HG02973 (cell line): ENCODE data around the gene MS4A18.
"Not testable (repeated sequence)": the region's sequence is repeated elsewhere in the genome, so short reads cannot be mapped to it uniquely, and the experiment has no call there.

Source experiments
- ATAC-seq: cut with Tn5 transposase; IDR thresholded peaks from one replicate; pipeline ENCODE4 v1.9.1; 2021; ENCODE audit warnings: moderate library complexity; ENCODE audit not compliant: unreplicated experiment

Gene MS4A18

GRCh38 chr11:60734279-60734678, 9.8 kb downstream of the MS4A18 start:
- ATAC-seq = no peak

- no peak for ATAC-seq
Measured at GRCh38 chr11:60739114-60739513, 14.6 kb downstream of the MS4A18 start.

DNA sequence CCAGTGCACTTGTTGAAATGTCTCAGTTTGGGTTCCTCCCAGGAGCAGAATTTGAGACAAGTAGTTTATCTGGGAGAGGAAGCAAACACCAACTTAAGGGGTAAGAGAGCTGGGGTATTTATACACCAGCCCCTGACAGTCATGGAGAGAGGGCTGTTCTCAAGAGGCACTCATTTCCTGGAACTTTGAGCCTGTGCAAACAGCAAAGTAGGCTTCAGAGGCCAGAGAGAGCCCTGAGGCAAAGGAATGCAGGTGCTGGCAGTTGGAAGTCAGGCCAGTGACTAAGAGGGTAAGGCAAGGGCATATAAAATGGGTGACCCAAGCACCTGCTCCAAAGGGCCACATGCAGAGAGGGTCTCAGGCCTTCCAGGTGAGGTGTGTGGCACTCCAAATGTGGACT, 16.1 kb downstream of the MS4A18 start:
- no peak for ATAC-seq

GRCh38 chr11:60741421-60741820, 16.9 kb downstream of the MS4A18 start:
- ATAC-seq = no peak

DNA sequence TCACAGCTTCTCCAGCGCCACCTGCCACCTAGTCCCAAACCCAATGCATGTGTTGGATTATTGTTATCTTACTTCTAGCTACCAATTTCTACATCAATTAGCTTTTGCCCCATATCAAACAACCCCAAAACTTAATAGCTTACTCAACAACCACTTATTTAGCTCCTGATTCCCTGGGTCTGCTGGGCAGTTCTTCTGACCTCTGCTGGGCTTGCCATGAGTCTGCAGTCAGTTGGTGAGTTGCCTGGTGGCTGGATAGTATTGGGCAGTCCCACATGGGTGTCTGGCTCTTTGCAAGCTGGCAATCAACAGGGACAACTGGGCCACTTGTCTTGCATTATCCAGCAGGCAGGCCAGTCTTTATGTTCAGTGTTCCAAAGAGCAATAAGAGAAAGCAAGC, 18.5 kb downstream of the MS4A18 start:
- no peak for ATAC-seq

- ATAC-seq = no peak
Measured at GRCh38 chr11:60744114-60744513, 19.6 kb downstream of the MS4A18 start.

DNA sequence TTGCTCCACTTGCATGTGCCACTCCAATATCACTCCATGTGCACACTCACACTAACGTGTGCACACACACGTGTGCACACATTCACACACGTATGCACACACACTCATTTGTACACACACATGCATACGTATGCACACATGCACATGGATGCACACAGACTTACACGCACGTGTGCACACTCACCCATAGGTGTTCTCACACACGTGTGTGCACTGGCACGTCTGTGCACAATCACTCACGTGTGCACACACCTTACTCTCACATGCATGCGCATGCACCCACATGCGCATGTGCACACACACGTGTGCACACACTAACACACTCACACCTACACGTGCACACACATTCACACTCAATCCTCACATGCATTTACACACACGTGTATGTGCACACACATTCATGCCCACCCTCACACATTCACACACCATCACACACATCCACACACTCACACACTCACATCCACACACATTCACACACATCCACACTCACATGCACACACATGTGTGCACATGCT, 22.9 kb downstream of the MS4A18 start:
- ATAC-seq = no peak

DNA sequence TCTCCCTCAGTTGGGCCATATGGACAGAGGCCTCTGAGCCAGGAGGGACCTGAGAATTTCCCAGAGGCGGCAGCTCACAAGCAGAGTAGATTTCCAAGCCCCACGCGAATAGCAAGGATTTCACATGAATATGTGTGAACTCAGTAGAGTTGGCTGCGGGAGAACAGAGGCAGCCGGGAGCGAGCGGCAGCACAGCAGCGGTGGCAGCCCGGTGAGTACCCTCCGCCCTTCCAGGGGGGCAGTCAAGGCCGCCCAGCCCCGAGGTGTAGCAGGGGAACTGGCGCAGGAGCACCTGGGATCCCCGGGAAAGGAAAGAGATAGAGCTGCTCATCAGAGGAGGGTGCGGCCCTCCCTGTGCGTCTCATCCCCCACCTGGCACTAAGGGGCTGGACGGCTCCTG, 23.7 kb downstream of the MS4A18 start:
- ATAC-seq = no peak

- ATAC-seq = no peak
Measured at GRCh38 chr11:60748821-60749220, 24.3 kb downstream of the MS4A18 start.

DNA sequence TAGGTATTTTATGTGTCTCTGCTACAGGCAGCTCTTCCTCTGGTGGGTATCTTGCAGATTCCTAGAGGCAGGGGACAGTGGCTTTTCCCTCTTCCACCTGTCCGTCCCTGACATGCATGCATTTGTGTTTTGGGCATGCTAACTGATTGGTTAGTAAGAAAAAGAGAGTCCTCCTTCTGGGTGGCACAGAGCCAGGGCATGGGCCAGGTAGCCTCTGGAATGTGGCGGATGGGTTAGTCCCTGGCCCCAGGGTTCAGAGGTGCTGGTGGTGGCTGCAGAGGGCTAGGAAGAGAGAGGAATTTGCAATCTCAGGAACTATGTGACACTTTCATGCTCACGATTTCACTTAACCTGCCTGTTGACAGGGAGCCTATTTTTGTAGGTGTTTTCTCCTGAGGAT, 26.4 kb downstream of the MS4A18 start:
- no peak for ATAC-seq

DNA sequence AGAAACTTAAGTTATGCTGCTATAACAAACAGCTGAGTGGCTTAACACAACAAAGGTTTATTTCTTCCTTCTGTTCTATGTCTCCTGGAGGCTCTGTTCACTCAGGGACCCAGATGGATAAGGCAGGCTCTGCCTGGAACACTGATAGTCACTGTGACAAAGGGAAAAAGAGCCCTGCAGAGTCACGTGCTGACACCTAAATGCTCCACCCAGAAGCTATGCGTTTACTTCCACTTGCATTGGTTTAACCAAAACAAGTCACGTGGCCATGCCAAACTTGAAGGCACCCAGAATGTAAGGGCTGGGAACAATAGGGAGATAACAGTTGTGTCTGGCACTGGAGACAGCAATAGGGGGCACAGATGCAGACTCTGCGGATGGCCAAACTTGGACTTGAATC, 28.8 kb downstream of the MS4A18 start:
- ATAC-seq = no peak

DNA sequence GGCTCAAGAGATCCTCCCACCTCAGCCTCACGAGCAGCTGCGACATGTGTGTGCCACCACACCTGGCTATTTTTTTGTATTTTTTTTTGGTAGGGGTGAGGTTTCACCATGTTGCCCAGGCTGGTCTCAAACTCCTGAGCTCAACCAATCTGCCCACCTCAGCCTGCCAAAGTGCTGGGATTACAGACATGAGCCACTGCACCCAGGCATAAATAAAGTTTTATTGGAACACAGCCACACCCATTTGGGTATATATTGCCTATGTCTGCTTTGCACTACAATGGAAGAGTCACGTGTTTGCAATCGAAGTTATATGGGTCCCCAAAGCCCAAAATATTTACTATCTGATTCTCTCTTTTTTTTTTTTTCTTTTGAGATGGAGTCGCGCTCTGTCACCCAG, 30.4 kb downstream of the MS4A18 start:
- ATAC-seq = no peak

DNA sequence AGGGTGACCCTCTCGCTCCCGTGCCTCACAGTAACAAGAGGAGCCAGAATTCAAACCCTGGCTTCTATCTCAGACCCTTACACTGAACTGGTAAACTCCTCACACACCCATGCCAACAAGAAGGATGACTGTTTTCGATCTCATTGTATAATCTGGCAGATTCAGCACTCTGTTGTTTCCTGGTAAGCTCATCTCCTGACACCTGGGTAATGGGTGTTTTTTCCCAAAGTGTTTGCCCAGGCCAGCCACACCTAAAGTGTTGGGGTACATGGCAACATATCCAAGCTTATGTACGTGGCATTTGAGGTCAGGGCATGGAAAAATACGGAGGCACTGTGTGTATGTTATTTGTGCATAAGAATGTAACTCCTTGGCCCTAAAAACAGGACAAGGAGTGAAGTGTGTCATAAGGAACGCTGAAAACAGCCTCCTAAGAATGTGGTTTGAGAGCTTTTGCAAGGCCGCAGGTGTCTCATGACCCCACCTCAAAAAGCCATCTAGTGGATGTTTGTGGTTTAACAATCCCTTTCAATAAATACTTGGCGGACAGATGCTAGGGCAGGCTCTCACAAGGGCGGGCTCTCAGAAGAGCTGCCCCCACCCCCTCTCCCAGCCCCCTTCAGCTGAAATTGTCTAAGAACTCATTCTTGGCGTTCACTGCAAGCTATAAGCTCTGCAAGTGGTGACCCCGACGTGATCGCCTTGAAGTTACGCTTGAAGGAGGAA, 31.9 kb downstream of the MS4A18 start, which contains the start of gene MS4A15:
TSS of gene MS4A15 (plus strand) at position 561 of the 726 bp plus-strand sequence. CDS start 6,867 bp downstream, outside the sequence.
- ATAC-seq = no peak

DNA sequence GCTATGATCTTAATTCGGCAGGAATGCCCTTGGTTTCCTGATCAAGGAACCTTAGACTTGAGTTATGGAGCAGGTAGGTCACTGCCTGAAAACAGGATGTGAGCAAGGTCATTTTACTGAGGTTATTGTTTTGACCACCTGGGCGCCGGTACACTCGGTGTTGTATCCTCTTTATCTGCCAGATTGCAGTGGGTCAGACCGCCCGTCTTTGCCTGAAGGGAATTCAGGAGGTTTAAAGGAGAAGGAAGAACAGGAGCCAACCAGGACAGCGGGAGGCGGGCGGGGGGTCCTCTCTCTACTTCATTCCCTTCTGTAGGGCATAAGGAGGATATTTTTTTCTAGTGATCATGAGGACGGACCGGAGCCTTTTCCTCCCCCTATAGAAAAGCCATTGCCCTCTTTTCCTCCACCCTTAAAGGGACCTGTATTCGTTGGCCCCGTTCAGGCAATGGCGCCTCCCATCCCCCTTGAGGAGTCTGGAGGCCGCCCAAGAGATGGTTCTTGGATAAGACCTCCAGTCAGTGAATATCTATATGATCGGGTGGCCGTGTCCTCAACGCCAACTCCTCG, 32.8 kb downstream of the MS4A18 start:
- no peak for ATAC-seq

GRCh38 chr11:60758671-60759070, 34.2 kb downstream of the MS4A18 start:
- ATAC-seq = not testable (repeated sequence)

DNA sequence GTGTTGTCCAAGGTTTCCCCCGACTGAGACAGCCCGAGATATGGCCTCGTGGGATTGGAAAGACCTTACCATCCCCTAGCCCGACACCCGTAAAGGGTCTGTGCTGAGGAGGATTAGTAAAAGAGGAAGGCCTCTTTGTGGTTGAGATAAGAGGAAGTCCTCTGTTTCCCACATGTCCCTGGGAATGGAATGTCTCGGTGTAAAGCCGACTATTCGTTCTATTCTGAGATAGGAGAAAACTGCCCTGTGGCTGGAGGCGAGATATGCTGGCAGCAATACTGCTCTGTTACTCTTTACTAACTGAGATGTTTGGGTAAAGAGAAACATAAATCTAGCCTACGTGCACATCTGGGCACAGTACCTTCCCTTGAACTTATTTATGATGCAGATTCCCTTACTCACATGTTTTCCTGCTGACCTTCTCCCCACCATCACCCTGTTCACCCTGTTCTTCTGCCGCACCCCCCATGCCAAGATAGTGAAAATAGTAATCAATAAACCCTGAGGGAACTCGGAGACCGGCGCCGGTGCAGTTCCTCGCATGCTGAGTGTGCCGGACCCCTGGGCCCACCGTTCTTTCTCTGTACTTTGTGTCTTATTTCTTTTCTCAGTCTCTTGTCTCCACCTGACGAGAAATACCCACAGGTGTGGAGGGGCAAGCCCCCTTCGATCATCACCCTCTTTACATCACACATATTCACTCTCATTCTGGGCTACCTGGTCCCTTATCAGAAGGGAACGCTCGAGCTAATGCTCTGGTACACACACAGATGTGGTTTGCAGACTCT, 35.1 kb downstream of the MS4A18 start:
- not testable (repeated sequence) for ATAC-seq

- ATAC-seq = no peak
Measured at GRCh38 chr11:60761436-60762190, 37.1 kb downstream of the MS4A18 start.

DNA sequence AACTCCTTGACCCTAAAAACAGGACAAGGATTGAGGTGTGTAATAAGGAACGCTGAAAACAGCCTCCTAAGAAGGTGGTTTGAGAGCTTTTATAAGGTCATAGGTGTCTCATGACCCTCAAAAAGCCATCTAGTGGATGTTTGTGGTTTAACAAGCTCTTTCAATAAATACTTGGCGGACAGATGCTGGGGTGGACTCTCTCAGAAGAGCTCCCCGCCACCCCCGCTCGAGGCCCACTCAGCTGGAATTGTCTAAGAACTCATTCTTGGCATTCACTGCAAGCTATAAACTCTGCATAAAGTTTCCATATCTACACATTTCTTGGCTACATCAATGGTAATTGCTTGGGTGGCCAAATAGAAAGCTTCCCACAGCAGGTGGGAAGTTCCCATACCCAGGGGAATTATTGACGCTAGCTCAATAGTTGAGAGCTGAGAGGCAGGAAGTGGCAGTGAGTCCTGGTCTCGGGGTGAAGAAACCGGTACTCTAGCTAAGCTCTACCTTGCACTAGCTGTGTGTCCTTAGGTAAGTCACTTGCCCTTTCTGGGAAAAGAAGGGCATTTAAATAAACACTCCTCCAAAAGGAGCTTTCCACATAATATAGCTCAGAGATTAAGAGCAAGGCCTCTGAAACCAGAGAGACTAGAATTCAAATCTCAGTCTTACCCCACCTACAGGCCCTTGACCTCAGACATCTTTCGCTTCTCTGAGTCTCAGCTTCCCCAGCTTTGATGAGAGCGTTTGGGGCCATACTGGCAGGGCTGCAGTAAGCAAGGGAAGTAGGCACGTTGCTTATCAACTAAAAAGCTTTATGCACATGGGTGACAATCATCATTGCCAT, 38.6 kb downstream of the MS4A18 start:
- ATAC-seq = peak; percentile 61

- peak; percentile 31 for ATAC-seq
Measured at GRCh38 chr11:60763692-60764369, 39.3 kb downstream of the MS4A18 start.

DNA sequence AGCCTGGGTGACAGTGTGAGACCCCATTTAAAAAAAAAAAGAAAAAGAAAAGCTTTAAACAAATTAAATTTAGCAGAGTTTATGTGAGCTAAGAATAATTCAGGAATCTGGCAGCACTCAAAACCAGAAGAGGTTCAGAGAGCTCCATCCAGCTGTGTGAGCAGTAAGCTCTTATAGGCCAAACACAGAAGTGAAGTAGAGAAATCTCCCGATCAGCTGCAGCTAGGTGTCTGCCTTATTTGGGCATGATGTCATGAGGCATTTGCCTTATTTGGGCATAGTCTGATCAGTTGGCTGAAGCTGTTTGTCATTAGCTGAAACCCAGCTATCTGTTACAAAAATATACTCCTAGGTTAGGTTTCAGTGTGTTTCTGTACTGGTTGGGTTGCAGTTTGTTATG, 40.4 kb downstream of the MS4A18 start:
- ATAC-seq = no peak
